ENCODE data around the gene TSPYL6.

TSPYL6 gene

GRCh38 chr2:54255230-54256090 is 569 bp downstream of the TSPYL6 start:
- DNase-seq, result no peak

- no peak for DNase-seq
Measured at GRCh38 chr2:54254180-54254579, 1.8 kb downstream of the TSPYL6 start.

GRCh38 chr2:54249629-54250028 is 6.4 kb downstream of the TSPYL6 start:
- no peak for DNase-seq

GRCh38 chr2:54247115-54247514 is 8.9 kb downstream of the TSPYL6 start:
- no peak for DNase-seq

- DNase-seq, result no peak
Measured at GRCh38 chr2:54240515-54241469, 15.2 kb downstream of the TSPYL6 start.

GRCh38 chr2:54239427-54239826 is 16.6 kb downstream of the TSPYL6 start:
- no peak for DNase-seq

GRCh38 chr2:54237428-54237827 is 18.6 kb downstream of the TSPYL6 start:
- no peak for DNase-seq

GRCh38 chr2:54233832-54234649 is 22.0 kb downstream of the TSPYL6 start:
- DNase-seq, result no peak

GRCh38 chr2:54228945-54229344 is 27.1 kb downstream of the TSPYL6 start:
- no peak for DNase-seq

GRCh38 chr2:54227798-54228197 is 28.2 kb downstream of the TSPYL6 start:
- no peak for DNase-seq

GRCh38 chr2:54226260-54226659 is 29.8 kb downstream of the TSPYL6 start:
- DNase-seq, result no peak

GRCh38 chr2:54224997-54225396 is 31.0 kb downstream of the TSPYL6 start:
- no peak for DNase-seq

- DNase-seq, result no peak
Measured at GRCh38 chr2:54213082-54213481, 42.9 kb downstream of the TSPYL6 start.

GRCh38 chr2:54212456-54212855 is 43.6 kb downstream of the TSPYL6 start:
- DNase-seq, result no peak

- DNase-seq, result no peak
Measured at GRCh38 chr2:54209379-54209778, 46.6 kb downstream of the TSPYL6 start.

- DNase-seq, result no peak
Measured at GRCh38 chr2:54208364-54209240, 47.4 kb downstream of the TSPYL6 start.

- DNase-seq, result no peak
Measured at GRCh38 chr2:54207666-54208195, 48.3 kb downstream of the TSPYL6 start.

GRCh38 chr2:54206596-54206995 is 49.4 kb downstream of the TSPYL6 start:
- no peak for DNase-seq

- no peak for DNase-seq
Measured at GRCh38 chr2:54204476-54204875, 51.6 kb downstream of the TSPYL6 start.

Data from right forelimb (tissue), 1 donor.